Embryonic facial prominence (tissue), 1 donor: ENCODE measurements around the gene SIAH1.
"Not testable (repeated sequence)": the region's sequence is repeated elsewhere in the genome, so short reads cannot be mapped to it uniquely, and the experiment has no call there.

Experiments used
- DNase-seq: peaks from one replicate; pipeline ENCODE4 v3.0.0-alpha.2; 2016; ENCODE audit errors: extremely low spot score

SIAH1 gene

DNA sequence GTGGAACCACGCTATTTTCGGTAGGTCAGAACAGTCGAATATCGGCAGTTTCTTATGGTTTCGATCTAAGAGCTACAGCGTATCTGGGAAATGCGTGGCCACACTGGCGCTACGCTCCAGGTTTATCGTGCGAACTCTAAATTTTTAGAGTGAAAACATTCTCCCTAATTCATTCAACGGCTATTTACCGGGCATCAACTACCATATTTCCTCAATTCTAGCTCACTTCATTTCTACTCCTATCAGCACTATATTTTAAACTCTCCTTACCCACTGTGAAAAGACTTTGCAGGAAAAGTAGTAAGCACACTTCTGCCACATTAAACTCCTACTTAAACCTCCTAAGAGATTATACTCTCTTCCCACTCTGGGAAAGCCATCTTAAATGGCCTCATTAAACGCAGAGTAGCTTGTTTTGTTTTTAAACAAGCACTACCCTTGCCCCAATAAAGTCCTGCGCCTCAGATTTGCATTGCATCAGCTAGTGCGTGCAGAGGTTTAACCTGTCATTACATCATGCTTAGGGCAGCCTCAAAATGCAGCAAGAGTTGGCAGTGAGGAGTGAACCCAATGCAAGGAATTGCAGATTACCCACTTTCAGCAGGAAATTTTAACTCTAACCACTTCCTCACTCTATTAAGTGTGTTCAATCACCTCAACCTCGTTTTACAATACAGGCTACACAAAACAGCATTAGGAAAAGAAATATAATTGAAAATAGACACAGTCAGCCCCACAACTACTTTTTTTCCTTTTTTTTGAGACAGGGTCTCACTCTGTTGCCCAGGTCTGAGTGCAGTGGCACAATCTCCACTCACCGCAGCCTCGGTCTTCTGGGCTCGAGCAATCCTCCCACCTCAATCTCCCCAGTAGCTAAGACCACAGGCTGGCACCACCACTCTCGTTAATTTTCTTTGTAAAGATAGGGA lies 18.8 kb downstream of the SIAH1 start:
- no peak for DNase-seq

GRCh38 chr16:48365601-48366164 lies 19.5 kb downstream of the SIAH1 start:
- DNase-seq, result no peak

- no peak for DNase-seq
These were observed 20.1 kb downstream of the SIAH1 start for GRCh38 chr16:48365025-48365600.

- DNase-seq, result no peak
These were observed 23.6 kb downstream of the SIAH1 start for GRCh38 chr16:48361540-48362144.

DNA sequence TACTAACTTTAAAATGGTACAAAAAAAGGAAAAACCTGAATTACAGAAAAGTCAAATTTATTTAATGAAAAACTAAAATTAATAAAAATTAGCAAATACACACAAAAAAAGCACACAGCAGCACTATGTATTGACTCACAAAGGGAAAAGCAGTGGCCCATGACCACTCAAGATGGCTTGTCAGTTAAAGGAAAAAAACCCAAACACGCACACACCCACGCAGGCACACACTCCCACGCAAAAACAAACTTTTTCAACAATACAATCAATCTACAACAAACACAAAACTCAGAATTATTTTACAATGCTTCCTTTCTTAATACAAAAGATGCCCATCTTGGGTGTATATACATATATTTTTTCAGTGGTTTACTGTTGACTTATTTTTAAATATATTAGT lies 24.2 kb downstream of the SIAH1 start:
- DNase-seq, result no peak

DNA sequence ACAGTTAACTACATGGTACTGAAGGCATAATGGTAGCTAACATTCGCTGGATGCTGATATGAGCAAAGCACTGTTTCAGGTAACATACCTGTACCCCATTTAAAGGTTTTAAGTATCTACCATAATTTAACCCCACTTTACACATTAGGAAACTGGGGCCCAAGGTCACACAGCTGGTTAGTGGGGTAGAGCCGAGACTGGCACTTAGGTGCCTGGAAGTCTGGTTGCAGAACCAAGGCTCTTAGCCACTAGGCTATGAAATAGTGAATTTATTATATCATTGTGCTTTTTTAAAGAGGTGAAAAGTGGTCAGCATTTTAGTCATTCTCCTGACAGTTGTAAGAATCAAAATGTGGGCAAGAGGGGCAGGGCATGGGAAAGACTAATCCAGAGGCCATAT lies 25.2 kb downstream of the SIAH1 start:
- DNase-seq, result no peak

DNA sequence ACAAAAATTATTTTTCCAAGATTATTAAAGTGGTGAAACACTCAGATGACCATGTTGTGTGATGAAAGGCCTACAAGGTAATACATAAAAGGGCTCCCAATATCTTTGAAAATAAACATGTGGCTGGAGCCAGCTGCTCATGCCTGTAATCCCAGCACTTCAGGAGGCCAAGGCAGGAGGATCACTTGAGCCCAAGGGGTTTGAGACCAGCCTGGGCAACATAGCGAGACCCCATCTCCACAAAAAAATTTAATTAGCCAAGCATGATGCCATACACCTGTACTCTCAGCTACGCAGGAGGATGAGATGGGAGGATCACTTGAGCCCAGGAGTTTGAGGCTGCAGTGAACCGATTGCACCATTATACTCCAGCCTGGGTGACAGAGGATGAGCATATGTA lies 26.8 kb downstream of the SIAH1 start:
- DNase-seq, result no peak

DNA sequence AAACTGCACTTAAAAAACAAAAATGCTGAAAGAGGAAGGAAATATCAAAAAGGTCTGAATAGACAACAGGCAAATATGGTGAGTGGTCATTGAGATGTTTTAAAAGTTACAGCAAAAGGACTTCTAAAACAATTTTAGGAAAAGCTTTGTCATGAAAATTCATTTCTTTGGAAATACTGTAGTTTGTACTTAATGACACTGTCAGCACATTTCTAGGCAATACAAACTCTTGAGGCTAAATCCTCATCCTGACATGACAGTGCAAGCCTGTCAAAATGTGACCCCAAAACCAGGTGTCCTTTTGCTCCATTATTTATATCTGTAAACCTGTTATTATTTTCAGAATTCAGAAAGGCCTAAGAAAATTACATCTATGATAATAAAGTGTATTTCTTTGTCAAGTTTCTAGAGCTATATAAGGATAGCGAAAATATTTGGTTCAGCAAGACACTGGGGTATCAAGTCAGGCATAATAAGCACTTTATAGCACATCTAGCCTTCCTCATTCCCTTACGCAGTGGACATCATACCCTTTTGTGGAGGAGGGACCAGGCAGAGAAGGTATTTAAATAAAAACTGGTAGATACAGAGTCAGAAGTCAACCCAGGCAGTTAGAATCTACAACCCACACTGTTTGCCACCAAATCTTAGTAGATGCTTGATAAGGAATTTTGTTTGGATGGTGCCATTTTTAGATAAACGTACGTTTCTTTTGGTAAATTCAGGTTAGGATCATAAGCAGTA lies 28.4 kb downstream of the SIAH1 start:
- DNase-seq, result no peak

GRCh38 chr16:48354877-48355855 lies 30.0 kb downstream of the SIAH1 start:
- no peak for DNase-seq

DNA sequence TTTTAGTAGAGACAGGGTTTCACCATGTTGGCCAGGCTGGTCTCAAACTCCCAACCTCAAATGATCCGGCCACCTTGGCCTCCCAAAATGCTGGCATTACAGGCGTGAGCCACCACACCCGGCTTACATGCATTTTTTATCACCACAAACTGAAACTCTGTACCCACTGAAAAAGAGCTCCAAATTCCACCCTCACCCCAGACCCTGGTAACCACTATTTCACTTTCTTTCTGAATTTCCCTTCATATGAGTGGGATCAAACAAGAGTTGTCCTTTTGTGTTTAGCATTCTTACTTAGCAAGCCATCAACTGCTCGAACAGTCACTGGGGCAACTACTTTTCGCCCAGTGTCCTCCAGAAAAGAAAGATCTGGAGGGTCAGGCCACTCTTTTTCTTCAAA lies 30.8 kb downstream of the SIAH1 start:
- DNase-seq, result not testable (repeated sequence)

GRCh38 chr16:48353565-48354163 lies 31.5 kb downstream of the SIAH1 start:
- DNase-seq, result no peak

GRCh38 chr16:48352648-48353390 lies 32.4 kb downstream of the SIAH1 start:
- DNase-seq, result no peak

GRCh38 chr16:48350736-48351135 lies 34.5 kb downstream of the SIAH1 start:
- no peak for DNase-seq

- no peak for DNase-seq
These were observed 37.2 kb downstream of the SIAH1 start for GRCh38 chr16:48347980-48348379.

- no peak for DNase-seq
These were observed 37.9 kb downstream of the SIAH1 start for GRCh38 chr16:48347191-48347865.

DNA sequence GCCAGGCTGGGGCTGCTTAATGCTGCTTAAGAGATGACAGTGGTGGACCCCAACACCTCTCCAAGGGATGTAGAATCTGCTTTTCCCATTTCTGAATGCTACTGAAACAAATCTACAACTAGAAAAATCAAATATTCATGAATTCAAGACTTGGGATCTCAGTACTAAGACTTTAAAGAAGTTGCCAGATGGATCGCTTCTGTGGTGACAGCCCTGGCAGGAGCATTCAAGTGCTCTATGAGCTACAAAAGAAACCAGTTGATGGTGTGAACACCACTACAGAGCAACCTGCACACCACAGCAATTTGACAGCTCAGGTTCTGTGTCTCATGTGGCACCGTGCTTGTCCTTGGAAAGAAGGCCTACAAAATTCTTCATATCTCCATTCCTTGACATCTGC lies 42.6 kb downstream of the SIAH1 start:
- DNase-seq, result no peak

DNA sequence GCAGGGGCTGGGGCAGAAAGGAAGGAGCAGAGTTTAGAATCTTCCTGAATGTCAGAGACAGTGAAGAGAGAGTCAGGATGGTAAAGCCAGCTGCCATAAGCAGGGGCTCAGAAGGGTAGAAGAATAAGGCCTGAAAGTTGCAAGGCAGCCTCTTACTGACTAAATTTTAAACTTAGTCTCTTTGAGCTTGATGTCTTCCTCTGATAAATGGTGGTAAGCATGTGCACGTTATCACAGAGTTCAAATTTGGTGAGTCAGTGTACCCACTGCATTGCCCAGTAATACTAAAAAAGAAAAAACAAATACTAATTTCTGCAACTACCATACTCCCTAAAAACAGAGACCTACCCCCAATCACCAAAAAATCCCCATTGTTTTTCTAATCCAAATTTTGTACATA lies 45.2 kb downstream of the SIAH1 start:
- DNase-seq, result no peak

GRCh38 chr16:48335961-48336360 lies 49.3 kb downstream of the SIAH1 start:
- no peak for DNase-seq

DNA sequence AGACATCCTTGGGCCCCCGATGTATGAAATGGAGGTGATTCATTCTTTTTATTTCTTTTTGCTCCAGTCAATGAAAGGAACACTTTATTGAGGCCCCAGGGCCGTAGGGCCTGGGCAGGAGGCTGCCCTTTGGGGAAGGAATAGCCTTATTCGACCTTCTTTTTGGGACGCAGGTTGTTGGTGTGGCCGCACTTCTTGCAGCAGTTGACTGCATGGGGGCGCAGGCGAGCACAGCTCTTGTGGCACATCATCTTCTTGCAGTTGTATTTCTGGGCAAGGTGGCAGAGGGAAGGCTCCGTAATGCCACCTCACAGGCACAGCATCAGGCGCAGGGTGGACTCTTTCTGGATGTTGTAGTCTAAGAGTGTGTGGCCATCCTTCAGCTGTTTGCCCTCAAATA lies 50.9 kb downstream of the SIAH1 start:
- DNase-seq, result no peak
